Activated naive CD8-positive, alpha-beta T cell (primary cell): ENCODE measurements around the gene ARSI.

ENCODE experiments used
- H3K27ac Mint-ChIP-seq: one replicate; pipeline ENCODE4 v1.8.0; 2021; ENCODE audit warnings: mixed read lengths
- H3K27me3 Mint-ChIP-seq: one replicate; pipeline ENCODE4 v1.8.0; 2021; ENCODE audit warnings: mixed read lengths
- H3K36me3 Mint-ChIP-seq: one replicate; pipeline ENCODE4 v1.8.0; 2021; ENCODE audit warnings: mixed read lengths
- H3K4me1 Mint-ChIP-seq: one replicate; pipeline ENCODE4 v1.8.0; 2021; ENCODE audit warnings: low read depth, mixed read lengths
- H3K4me3 Mint-ChIP-seq: one replicate; pipeline ENCODE4 v1.8.0; 2021; ENCODE audit warnings: mild to moderate bottlenecking, mixed read lengths
- H3K9me3 Mint-ChIP-seq: one replicate; pipeline ENCODE4 v1.8.0; 2021; ENCODE audit warnings: low read depth, mixed read lengths

The ARSI gene

GRCh38 chr5:150318613-150319483 is 16.1 kb upstream of the ARSI start:
- Mint-ChIP-seq H3K36me3 (peaks cover 2% of the 10 kb centered on the region), H3K4me1 (no peaks in the 10 kb centered on the region), H3K27ac (no peak overlapping the region), H3K9me3 (no peaks in the 10 kb centered on the region), H3K27me3 (no peaks in the 10 kb centered on the region), H3K4me3 (no peak overlapping the region)

GRCh38 chr5:150317048-150318003 is 14.6 kb upstream of the ARSI start:
- H3K27me3 Mint-ChIP-seq = no peaks in the 10 kb centered on the region
- H3K4me3 Mint-ChIP-seq = no peak overlapping the region
- H3K27ac Mint-ChIP-seq = no peak overlapping the region
- H3K9me3 Mint-ChIP-seq = no peaks in the 10 kb centered on the region
- no peaks in the 10 kb centered on the region for H3K4me1 Mint-ChIP-seq
- H3K36me3 Mint-ChIP-seq = peaks cover 2% of the 10 kb centered on the region

- no peaks in the 10 kb centered on the region for H3K4me1 Mint-ChIP-seq
- peaks cover 2% of the 10 kb centered on the region for H3K36me3 Mint-ChIP-seq
- H3K4me3 Mint-ChIP-seq = no peak overlapping the region
- no peaks in the 10 kb centered on the region for H3K27me3 Mint-ChIP-seq
- no peaks in the 10 kb centered on the region for H3K9me3 Mint-ChIP-seq
- no peak overlapping the region for H3K27ac Mint-ChIP-seq
Measured at GRCh38 chr5:150316320-150316719, 13.6 kb upstream of the ARSI start.

GRCh38 chr5:150315245-150315644 is 12.5 kb upstream of the ARSI start:
- Mint-ChIP-seq H3K36me3 (peaks cover 2% of the 10 kb centered on the region), H3K4me3 (no peak overlapping the region), H3K4me1 (no peaks in the 10 kb centered on the region), H3K9me3 (no peaks in the 10 kb centered on the region), H3K27me3 (no peaks in the 10 kb centered on the region), H3K27ac (no peak overlapping the region)

GRCh38 chr5:150313921-150314716 is 11.4 kb upstream of the ARSI start:
- Mint-ChIP-seq H3K36me3 (peaks cover 2% of the 10 kb centered on the region), H3K27me3 (no peaks in the 10 kb centered on the region), H3K4me1 (no peaks in the 10 kb centered on the region), H3K4me3 (no peak overlapping the region), H3K9me3 (no peaks in the 10 kb centered on the region), H3K27ac (no peak overlapping the region)

GRCh38 chr5:150313501-150313900 is 10.8 kb upstream of the ARSI start:
- no peaks in the 10 kb centered on the region for H3K27me3 Mint-ChIP-seq
- no peak overlapping the region for H3K4me3 Mint-ChIP-seq
- no peak overlapping the region for H3K27ac Mint-ChIP-seq
- peaks cover 2% of the 10 kb centered on the region for H3K36me3 Mint-ChIP-seq
- no peaks in the 10 kb centered on the region for H3K4me1 Mint-ChIP-seq
- no peaks in the 10 kb centered on the region for H3K9me3 Mint-ChIP-seq

GRCh38 chr5:150312518-150312917 is 9.8 kb upstream of the ARSI start:
- no peaks in the 10 kb centered on the region for H3K4me1 Mint-ChIP-seq
- no peaks in the 10 kb centered on the region for H3K27me3 Mint-ChIP-seq
- no peak overlapping the region for H3K27ac Mint-ChIP-seq
- H3K9me3 Mint-ChIP-seq = no peaks in the 10 kb centered on the region
- peaks cover 2% of the 10 kb centered on the region for H3K36me3 Mint-ChIP-seq
- no peak overlapping the region for H3K4me3 Mint-ChIP-seq

- H3K9me3 Mint-ChIP-seq = no peaks in the 10 kb centered on the region
- no peak overlapping the region for H3K4me3 Mint-ChIP-seq
- H3K4me1 Mint-ChIP-seq = no peaks in the 10 kb centered on the region
- no peak overlapping the region for H3K27ac Mint-ChIP-seq
- no peaks in the 10 kb centered on the region for H3K27me3 Mint-ChIP-seq
- peaks cover 2% of the 10 kb centered on the region for H3K36me3 Mint-ChIP-seq
Measured at GRCh38 chr5:150311015-150311692, 8.4 kb upstream of the ARSI start.

GRCh38 chr5:150310246-150310645 is 7.5 kb upstream of the ARSI start:
- Mint-ChIP-seq H3K4me1 (peaks cover 4% of the 10 kb centered on the region), H3K36me3 (peaks cover under 1% of the 10 kb centered on the region), H3K27me3 (no peaks in the 10 kb centered on the region), H3K4me3 (no peak overlapping the region), H3K9me3 (no peaks in the 10 kb centered on the region), H3K27ac (no peak overlapping the region)

GRCh38 chr5:150309886-150310239 is 7.2 kb upstream of the ARSI start:
- Mint-ChIP-seq H3K27ac (no peak overlapping the region), H3K36me3 (no peaks in the 10 kb centered on the region), H3K4me1 (peaks cover 4% of the 10 kb centered on the region), H3K27me3 (no peaks in the 10 kb centered on the region), H3K4me3 (no peak overlapping the region), H3K9me3 (no peaks in the 10 kb centered on the region)

- Mint-ChIP-seq H3K4me3 (no peak overlapping the region), H3K36me3 (no peaks in the 10 kb centered on the region), H3K4me1 (peaks cover 4% of the 10 kb centered on the region), H3K27ac (no peak overlapping the region), H3K9me3 (no peaks in the 10 kb centered on the region), H3K27me3 (no peaks in the 10 kb centered on the region)
Measured at GRCh38 chr5:150309101-150309885, 6.6 kb upstream of the ARSI start.

GRCh38 chr5:150307617-150308426 is 5.1 kb upstream of the ARSI start:
- peaks cover 5% of the 10 kb centered on the region for H3K27me3 Mint-ChIP-seq
- H3K4me3 Mint-ChIP-seq = no peak overlapping the region
- H3K27ac Mint-ChIP-seq = no peak overlapping the region
- H3K9me3 Mint-ChIP-seq = no peaks in the 10 kb centered on the region
- H3K36me3 Mint-ChIP-seq = no peaks in the 10 kb centered on the region
- peaks cover 4% of the 10 kb centered on the region for H3K4me1 Mint-ChIP-seq

GRCh38 chr5:150306775-150307174 is 4.1 kb upstream of the ARSI start:
- H3K36me3 Mint-ChIP-seq = no peaks in the 10 kb centered on the region
- H3K4me3 Mint-ChIP-seq = no peak overlapping the region

More at GRCh38 chr5:150306775-150307174, 4.1 kb upstream of the ARSI start:
- Mint-ChIP-seq H3K9me3 (no peaks in the 10 kb centered on the region), H3K27me3 (peaks cover 5% of the 10 kb centered on the region), H3K4me1 (peaks cover 4% of the 10 kb centered on the region), H3K27ac (no peak overlapping the region)
